GM23338 (cell line): ENCODE results near the gene FNDC10. TPM values are rescaled to one million over a fixed set of nuclear protein-coding genes. Genes with fewer than 3 reads are reported as not detected.

Experiments used
- CREB1 ChIP-seq: fragments of 250-450 bp; sonication (Bioruptor Pico); IDR thresholded peaks from 2 replicates; pipeline ENCODE4 v1.5.0; 2020; ENCODE audit warnings: low read depth, mild to moderate bottlenecking, moderate library complexity
- EZH2 ChIP-seq: fragments of 200-600 bp; sonication (generic); IDR thresholded peaks from one replicate; pipeline ENCODE4 v1.8.0; 2017; ENCODE audit warnings: antibody characterized with exemption, mild to moderate bottlenecking, low read depth; ENCODE audit not compliant: unreplicated experiment
- EZH2phosphoT487 ChIP-seq: fragments of 200-600 bp; sonication (generic); IDR thresholded peaks from one replicate; pipeline ENCODE4 v1.8.1; 2018; ENCODE audit warnings: antibody characterized with exemption; ENCODE audit not compliant: unreplicated experiment
- JUNB ChIP-seq: IDR thresholded peaks from one replicate; pipeline ENCODE4 v1.6.1; 2016; ENCODE audit warnings: antibody characterized with exemption; ENCODE audit not compliant: unreplicated experiment
- NANOG ChIP-seq: IDR thresholded peaks from 2 replicates; pipeline ENCODE4 v1.6.1; 2016; ENCODE audit warnings: antibody characterized with exemption, borderline replicate concordance
- POLR2AphosphoS5 ChIP-seq: IDR thresholded peaks from 2 replicates; pipeline ENCODE4 v1.6.1; 2016; ENCODE audit warnings: antibody characterized with exemption, low read depth
- STAT1 ChIP-seq: IDR thresholded peaks from one replicate; pipeline ENCODE4 v1.6.1; 2016; ENCODE audit warnings: antibody characterized with exemption; ENCODE audit not compliant: unreplicated experiment
- ZNF114 ChIP-seq: fragments of 250-450 bp; sonication (Bioruptor Pico); IDR thresholded peaks from 2 replicates; pipeline ENCODE4 v1.5.0; 2020; ENCODE audit warnings: mild to moderate bottlenecking, moderate library complexity
- polyA plus RNA-seq: library from polyadenylated mRNA; unstranded; fragments of >200 nt; fragmentation: Nextera tagmentation; extraction: Ambion mirVana; gene quantifications from 2 replicates; pipeline ENCODE4 v1.2.1, GENCODE V29; 2016
- total RNA-seq: library from RNA; depleted of rRNA; stranded (reverse); fragments of >200 nt; shearing (Covaris generic); gene quantifications from 2 replicates; pipeline ENCODE4 v1.2.3, GENCODE V29; 2014
- TF ChIP-seq, protein P1 (sequence below): fragments of 250-450 bp; sonication (Bioruptor Pico); IDR thresholded peaks from 2 replicates; pipeline ENCODE4 v1.5.0; 2020; ENCODE audit warnings: mild to moderate bottlenecking, moderate library complexity
- TF ChIP-seq, protein P2 (sequence below): IDR thresholded peaks from 2 replicates; pipeline ENCODE4 v1.6.1; 2016; ENCODE audit warnings: antibody characterized with exemption
- TF ChIP-seq, protein P3 (sequence below): IDR thresholded peaks from one replicate; pipeline ENCODE4 v1.6.1; 2018; ENCODE audit warnings: antibody characterized with exemption; ENCODE audit not compliant: unreplicated experiment

Gene FNDC10
- total and polyA plus RNA-seq, 2 experiments from 2014 or later: 7.7 to 15.1 TPM

DNA sequence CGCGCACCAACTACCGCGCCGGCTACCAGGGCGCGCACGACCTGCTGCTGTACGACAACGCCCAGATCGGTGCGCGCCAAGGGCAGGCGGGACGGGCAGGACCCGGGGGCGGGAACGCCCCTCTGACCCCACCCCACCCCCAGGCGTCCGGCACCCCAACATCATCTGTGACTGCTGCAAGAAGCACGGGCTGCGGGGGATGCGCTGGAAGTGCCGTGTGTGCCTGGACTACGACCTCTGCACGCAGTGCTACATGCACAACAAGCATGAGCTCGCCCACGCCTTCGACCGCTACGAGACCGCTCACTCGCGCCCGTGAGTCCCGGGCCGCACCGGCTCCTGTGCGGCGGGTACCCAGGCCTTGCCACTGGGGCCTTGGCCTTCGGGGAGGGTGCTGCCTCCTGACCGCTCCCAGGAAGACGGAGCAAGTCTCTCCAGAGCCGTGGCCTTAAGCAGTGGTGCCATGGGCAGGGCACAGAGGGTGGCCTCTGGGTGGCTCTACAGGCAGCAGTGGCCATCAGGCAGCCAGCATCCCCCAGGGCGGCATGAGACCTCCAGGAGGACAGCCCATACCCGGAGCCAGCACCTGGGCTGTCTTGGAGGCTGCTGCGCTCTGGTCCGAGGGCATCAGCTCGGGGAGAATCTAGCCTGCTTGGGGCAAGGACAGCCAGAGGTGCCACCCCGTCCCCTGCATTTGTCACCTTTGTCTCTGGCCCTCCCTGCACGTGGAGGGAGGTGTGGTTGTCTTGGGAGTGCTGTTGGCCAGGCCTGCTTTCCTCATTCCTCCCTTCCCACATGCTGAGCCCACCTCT lies 23.9 kb upstream of the FNDC10 start (continued):
- TF ChIP-seq, protein P1, sequence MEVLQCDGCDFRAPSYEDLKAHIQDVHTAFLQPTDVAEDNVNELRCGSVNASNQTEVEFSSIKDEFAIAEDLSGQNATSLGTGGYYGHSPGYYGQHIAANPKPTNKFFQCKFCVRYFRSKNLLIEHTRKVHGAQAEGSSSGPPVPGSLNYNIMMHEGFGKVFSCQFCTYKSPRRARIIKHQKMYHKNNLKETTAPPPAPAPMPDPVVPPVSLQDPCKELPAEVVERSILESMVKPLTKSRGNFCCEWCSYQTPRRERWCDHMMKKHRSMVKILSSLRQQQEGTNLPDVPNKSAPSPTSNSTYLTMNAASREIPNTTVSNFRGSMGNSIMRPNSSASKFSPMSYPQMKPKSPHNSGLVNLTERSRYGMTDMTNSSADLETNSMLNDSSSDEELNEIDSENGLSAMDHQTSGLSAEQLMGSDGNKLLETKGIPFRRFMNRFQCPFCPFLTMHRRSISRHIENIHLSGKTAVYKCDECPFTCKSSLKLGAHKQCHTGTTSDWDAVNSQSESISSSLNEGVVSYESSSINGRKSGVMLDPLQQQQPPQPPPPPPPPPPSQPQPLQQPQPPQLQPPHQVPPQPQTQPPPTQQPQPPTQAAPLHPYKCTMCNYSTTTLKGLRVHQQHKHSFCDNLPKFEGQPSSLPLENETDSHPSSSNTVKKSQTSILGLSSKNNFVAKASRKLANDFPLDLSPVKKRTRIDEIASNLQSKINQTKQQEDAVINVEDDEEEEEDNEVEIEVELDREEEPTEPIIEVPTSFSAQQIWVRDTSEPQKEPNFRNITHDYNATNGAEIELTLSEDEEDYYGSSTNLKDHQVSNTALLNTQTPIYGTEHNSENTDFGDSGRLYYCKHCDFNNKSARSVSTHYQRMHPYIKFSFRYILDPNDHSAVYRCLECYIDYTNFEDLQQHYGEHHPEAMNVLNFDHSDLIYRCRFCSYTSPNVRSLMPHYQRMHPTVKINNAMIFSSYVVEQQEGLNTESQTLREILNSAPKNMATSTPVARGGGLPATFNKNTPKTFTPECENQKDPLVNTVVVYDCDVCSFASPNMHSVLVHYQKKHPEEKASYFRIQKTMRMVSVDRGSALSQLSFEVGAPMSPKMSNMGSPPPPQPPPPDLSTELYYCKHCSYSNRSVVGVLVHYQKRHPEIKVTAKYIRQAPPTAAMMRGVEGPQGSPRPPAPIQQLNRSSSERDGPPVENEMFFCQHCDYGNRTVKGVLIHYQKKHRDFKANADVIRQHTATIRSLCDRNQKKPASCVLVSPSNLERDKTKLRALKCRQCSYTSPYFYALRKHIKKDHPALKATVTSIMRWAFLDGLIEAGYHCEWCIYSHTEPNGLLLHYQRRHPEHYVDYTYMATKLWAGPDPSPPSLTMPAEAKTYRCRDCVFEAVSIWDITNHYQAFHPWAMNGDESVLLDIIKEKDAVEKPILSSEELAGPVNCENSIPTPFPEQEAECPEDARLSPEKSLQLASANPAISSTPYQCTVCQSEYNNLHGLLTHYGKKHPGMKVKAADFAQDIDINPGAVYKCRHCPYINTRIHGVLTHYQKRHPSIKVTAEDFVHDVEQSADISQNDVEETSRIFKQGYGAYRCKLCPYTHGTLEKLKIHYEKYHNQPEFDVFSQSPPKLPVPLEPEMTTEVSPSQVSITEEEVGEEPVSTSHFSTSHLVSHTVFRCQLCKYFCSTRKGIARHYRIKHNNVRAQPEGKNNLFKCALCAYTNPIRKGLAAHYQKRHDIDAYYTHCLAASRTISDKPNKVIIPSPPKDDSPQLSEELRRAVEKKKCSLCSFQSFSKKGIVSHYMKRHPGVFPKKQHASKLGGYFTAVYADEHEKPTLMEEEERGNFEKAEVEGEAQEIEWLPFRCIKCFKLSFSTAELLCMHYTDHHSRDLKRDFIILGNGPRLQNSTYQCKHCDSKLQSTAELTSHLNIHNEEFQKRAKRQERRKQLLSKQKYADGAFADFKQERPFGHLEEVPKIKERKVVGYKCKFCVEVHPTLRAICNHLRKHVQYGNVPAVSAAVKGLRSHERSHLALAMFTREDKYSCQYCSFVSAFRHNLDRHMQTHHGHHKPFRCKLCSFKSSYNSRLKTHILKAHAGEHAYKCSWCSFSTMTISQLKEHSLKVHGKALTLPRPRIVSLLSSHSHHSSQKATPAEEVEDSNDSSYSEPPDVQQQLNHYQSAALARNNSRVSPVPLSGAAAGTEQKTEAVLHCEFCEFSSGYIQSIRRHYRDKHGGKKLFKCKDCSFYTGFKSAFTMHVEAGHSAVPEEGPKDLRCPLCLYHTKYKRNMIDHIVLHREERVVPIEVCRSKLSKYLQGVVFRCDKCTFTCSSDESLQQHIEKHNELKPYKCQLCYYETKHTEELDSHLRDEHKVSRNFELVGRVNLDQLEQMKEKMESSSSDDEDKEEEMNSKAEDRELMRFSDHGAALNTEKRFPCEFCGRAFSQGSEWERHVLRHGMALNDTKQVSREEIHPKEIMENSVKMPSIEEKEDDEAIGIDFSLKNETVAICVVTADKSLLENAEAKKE: no peak
- TF ChIP-seq STAT1: no peak
- TF ChIP-seq, protein P2, sequence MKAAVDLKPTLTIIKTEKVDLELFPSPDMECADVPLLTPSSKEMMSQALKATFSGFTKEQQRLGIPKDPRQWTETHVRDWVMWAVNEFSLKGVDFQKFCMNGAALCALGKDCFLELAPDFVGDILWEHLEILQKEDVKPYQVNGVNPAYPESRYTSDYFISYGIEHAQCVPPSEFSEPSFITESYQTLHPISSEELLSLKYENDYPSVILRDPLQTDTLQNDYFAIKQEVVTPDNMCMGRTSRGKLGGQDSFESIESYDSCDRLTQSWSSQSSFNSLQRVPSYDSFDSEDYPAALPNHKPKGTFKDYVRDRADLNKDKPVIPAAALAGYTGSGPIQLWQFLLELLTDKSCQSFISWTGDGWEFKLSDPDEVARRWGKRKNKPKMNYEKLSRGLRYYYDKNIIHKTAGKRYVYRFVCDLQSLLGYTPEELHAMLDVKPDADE: no peak
- TF ChIP-seq CREB1 (CRISPR knock-in tag): no peak
- TF ChIP-seq EZH2: no peak
- TF ChIP-seq EZH2phosphoT487: no peak
- no peak; the same call in 1 of the 2 replicates for TF ChIP-seq POLR2AphosphoS5
- TF ChIP-seq, protein P3, sequence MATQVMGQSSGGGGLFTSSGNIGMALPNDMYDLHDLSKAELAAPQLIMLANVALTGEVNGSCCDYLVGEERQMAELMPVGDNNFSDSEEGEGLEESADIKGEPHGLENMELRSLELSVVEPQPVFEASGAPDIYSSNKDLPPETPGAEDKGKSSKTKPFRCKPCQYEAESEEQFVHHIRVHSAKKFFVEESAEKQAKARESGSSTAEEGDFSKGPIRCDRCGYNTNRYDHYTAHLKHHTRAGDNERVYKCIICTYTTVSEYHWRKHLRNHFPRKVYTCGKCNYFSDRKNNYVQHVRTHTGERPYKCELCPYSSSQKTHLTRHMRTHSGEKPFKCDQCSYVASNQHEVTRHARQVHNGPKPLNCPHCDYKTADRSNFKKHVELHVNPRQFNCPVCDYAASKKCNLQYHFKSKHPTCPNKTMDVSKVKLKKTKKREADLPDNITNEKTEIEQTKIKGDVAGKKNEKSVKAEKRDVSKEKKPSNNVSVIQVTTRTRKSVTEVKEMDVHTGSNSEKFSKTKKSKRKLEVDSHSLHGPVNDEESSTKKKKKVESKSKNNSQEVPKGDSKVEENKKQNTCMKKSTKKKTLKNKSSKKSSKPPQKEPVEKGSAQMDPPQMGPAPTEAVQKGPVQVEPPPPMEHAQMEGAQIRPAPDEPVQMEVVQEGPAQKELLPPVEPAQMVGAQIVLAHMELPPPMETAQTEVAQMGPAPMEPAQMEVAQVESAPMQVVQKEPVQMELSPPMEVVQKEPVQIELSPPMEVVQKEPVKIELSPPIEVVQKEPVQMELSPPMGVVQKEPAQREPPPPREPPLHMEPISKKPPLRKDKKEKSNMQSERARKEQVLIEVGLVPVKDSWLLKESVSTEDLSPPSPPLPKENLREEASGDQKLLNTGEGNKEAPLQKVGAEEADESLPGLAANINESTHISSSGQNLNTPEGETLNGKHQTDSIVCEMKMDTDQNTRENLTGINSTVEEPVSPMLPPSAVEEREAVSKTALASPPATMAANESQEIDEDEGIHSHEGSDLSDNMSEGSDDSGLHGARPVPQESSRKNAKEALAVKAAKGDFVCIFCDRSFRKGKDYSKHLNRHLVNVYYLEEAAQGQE: no peak
- no peak for TF ChIP-seq NANOG
- TF ChIP-seq ZNF114 (CRISPR knock-in tag): no peak
- no peak for TF ChIP-seq JUNB
